Right lobe of liver (tissue), 6 donors: ENCODE results near the gene MRPL53. TPM values are rescaled to one million over a fixed set of nuclear protein-coding genes. Genes with fewer than 3 reads are reported as not detected.

Experiments used
- ATAC-seq, 4 donors: fragments of 200-7000 bp; cut with Tn5 transposase; one replicate each; pipeline ENCODE4 v1.9.1; 2020; ENCODE audit warnings: mild to moderate bottlenecking in 4 of 4, moderate library complexity in 4 of 4
- DNase-seq, 3 donors: peaks; one replicate each; pipeline ENCODE4 v3.0.0-alpha.2; 2020
- H3K27ac ChIP-seq, 3 donors: fragments of 200-600 bp; one replicate each; pipeline ENCODE4 v1.8.0; 2022
- H3K27me3 ChIP-seq, 2 donors: fragments of 200-600 bp; one replicate each; pipeline ENCODE4 v1.8.0; 2022
- H3K36me3 ChIP-seq, 4 donors: fragments of 200-600 bp; sonication (generic) in 1 of 4; one replicate each; pipeline versions ENCODE4 v1.5.1 to v1.8.0; 2017 to 2022; ENCODE audit warnings: control low read depth in 1 of 4
- H3K4me1 ChIP-seq, 4 donors: fragments of 200-600 bp; sonication (generic) in 1 of 4; one replicate each; pipeline versions ENCODE4 v1.5.1 to v1.8.0; 2017 to 2022; ENCODE audit warnings: control low read depth in 1 of 4
- H3K4me3 ChIP-seq, 3 donors: fragments of 200-600 bp; one replicate each; pipeline ENCODE4 v1.8.0; 2022
- H3K9me3 ChIP-seq, 4 donors: fragments of 200-600 bp; sonication (generic) in 1 of 4; one replicate each; pipeline versions ENCODE4 v1.5.1 to v1.8.0; 2017 to 2022; ENCODE audit warnings: control low read depth in 1 of 4
- CTCF ChIP-seq, 4 donors: fragments of 200-600 bp in 3 of 4; fragments of 450-650 bp in 1 of 4; IDR thresholded peaks; one replicate each; pipeline versions ENCODE4 v1.5.1 to v1.8.0; 2016 to 2022; ENCODE audit warnings: antibody characterized with exemption in 4 of 4, mild to moderate bottlenecking in 2 of 4
- POLR2A ChIP-seq: fragments of 450-650 bp; IDR thresholded peaks from one replicate; pipeline ENCODE4 v1.6.1; 2017; ENCODE audit warnings: antibody characterized with exemption, mild to moderate bottlenecking
- WGBS: methylation state at CpG from one replicate; pipeline ENCODE4 v1.1.6; 2018; ENCODE audit warnings: low coverage, low lambda C conversion rate; ENCODE audit not compliant: insufficient coverage; ENCODE audit errors: missing lambda C conversion rate; 5-methylcytosine and 5-hydroxymethylcytosine counted together
- intact Hi-C, 2 donors: fragments of 100-400 bp; cut with DNase I; formaldehyde crosslinking; loops; one replicate each; pipeline versions ENCODE4 v1.11.2 to v1.14.1; 2022
- total RNA-seq, 6 experiments: library from RNA; depleted of rRNA in 2 of 6; stranded (reverse); fragments of >200 nt in 2 of 6; fragmentation: NEBNext Ultra II Directional in 3 of 6; extraction: Animal tissue kit (Norgen Biotek cat#: 25700) in 3 of 6; gene quantifications; one replicate each; pipeline versions ENCODE4 v1.1.0 to v1.2.4, GENCODE V29; 2016 to 2023
- donor health status: DM: no; HTN: yes; CAD: no.
- donor health status: DM: no; HTN: no; CAD: no.
- donor health status: DM: no; HTN: no; CAD: no.
- donor health status: DM: no; HTN: yes; CAD: no.
- donor health status: DM: no; HTN: yes; CAD: no.

MRPL53 gene
- total RNA-seq, 6 experiments from 2014 or later = 10.7 to 51.9 (median 42.6) TPM

GRCh38 chr2:74496997-74497776 lies 24.7 kb upstream of the MRPL53 start:
- 34% methylated on average over 15 of the region's 19 CpGs for WGBS

DNA sequence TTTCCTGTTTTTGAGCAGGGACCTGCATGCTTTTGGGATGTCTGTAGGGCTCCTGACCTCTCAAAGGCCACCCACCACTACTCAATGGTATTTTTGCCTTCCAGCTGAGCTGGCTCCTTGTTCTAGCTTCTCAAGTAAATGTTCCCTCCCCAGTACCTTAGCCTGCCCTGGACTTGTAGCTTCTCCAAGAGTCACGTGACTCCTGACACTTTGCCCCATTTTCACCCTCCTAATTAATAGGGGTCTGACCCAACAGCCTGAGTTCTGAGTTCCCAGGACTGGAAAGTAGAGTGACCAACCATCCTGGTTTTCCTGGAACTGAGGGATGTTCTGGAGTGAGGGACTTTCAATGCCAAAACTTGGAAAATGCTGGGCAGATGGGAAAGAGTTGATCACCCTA lies 23.0 kb upstream of the MRPL53 start:
- 73% methylated on average over 1 of the region's 1 CpG for WGBS
- TF ChIP-seq POLR2A (no peak), CTCF (IDR thresholded peaks at IDR 0.05) (no peak)
- ATAC-seq = no peak
- Histone ChIP-seq H3K27ac (no peak overlapping the region), H3K36me3 (peaks cover 0 to 32% (median 9%) of the 10 kb centered on the region in 4 donors), H3K4me3 (no peak overlapping the region), H3K27me3 (no peaks in the 10 kb centered on the region), H3K9me3 (no peaks in the 10 kb centered on the region), H3K4me1 (peaks cover 0 to 75% (median 28%) of the 10 kb centered on the region in 4 donors)
- DNase-seq = no peak
- intact Hi-C loops = no loop called here

More at GRCh38 chr2:74496997-74497776, 24.7 kb upstream of the MRPL53 start:
- H3K27me3 ChIP-seq = no peaks in the 10 kb centered on the region
- DNase-seq (no peak), ATAC-seq (no peak)
- H3K36me3 ChIP-seq = peaks cover 0 to 17% (median 7%) of the 10 kb centered on the region in 4 donors
- peak overlapping the region in 1 of 3 donors; percentile 66 for H3K27ac ChIP-seq
- intact Hi-C loops = no loop called here
- TF ChIP-seq POLR2A (no peak), CTCF (IDR thresholded peaks at IDR 0.05) (no peak)
- no peaks in the 10 kb centered on the region for H3K9me3 ChIP-seq
- H3K4me1 ChIP-seq = peaks cover 0 to 70% (median 21%) of the 10 kb centered on the region in 4 donors
- peak overlapping the region in 2 of 3 donors; percentile 37 to 55 for H3K4me3 ChIP-seq

GRCh38 chr2:74493546-74493945 lies 21.1 kb upstream of the MRPL53 start:
- Histone ChIP-seq H3K27me3 (no peaks in the 10 kb centered on the region), H3K4me1 (peaks cover 0 to 75% (median 25%) of the 10 kb centered on the region in 4 donors), H3K9me3 (no peaks in the 10 kb centered on the region), H3K36me3 (peaks cover 0 to 32% (median 9%) of the 10 kb centered on the region in 4 donors), H3K4me3 (no peak overlapping the region), H3K27ac (no peak overlapping the region)
- ATAC-seq = no peak
- TF ChIP-seq POLR2A = no peak
- no peak for TF ChIP-seq CTCF (IDR thresholded peaks at IDR 0.05)
- intact Hi-C loops = no loop called here
- DNase-seq = no peak
- 60% methylated on average over 1 of the region's 3 CpGs for WGBS

DNA sequence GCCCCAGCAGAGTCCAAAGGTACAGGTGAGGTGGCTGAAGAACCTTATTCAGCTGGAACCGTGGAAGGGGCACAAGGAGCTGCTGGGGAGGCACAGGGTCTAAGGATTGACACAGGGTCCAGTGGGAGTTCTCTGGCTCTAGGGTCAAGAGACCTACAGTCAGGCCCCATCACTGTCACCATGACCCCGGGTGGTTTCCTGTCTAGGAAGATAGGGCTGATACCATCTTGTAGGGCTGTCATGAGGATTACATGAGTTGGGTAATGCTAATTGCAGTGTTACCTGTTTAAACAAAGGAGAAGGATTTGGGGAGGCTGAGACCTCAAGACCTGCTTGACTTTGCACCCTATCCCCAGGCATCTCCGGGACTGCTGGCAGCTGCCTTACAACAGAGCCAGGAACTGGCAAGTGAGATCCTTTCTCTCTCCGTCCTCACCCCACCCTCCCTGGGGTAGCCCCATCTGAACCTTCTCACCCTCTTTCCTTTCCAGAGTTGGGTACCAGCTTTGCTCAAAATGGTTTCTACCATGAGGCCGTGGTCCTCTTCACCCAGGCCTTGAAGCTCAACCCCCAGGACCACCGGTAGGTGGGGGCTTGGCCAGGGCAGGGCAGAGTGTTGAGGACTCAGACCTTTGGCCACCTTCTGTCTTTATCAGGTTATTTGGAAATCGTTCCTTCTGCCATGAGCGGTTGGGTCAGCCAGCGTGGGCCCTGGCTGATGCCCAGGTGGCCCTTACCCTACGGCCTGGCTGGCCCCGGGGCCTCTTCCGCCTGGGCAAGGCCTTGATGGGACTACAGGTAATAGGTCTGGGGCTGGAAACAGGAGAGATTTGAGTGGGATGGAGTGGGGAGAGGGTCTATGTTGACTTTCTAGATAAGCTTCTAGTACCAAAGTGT lies 19.4 kb upstream of the MRPL53 start:
- 53% methylated on average over 11 of the region's 12 CpGs for WGBS
- Histone ChIP-seq H3K4me3 (peak overlapping the region in 1 of 3 donors; percentile 21), H3K9me3 (no peaks in the 10 kb centered on the region), H3K36me3 (peaks cover 0 to 32% (median 9%) of the 10 kb centered on the region in 4 donors), H3K27me3 (no peaks in the 10 kb centered on the region), H3K27ac (peak overlapping the region in 2 of 3 donors; percentile 65 to 75), H3K4me1 (peaks cover 0 to 74% (median 26%) of the 10 kb centered on the region in 4 donors)
- intact Hi-C loops = no loop called here
- DNase-seq (peak; percentile 75 to 88 (median 85)), ATAC-seq (peak; percentile 77 to 82 (median 80))
- no peak for TF ChIP-seq CTCF (IDR thresholded peaks at IDR 0.05)
- TF ChIP-seq POLR2A = no peak
